GM08714 (cell line): ENCODE data around the gene RNF217.
"Not testable (repeated sequence)": the region's sequence is repeated elsewhere in the genome, so short reads cannot be mapped to it uniquely, and the experiment has no call there.

Source experiments
- H3K4me3 ChIP-seq: fragments of 200-500 bp; sonication (Bioruptor generic); 2 replicates; pipeline ENCODE4 v1.5.1; 2014; ENCODE audit warnings: mild to moderate bottlenecking, low read length, inconsistent platforms
- ZNF274 ChIP-seq: IDR thresholded peaks from 2 replicates; pipeline ENCODE4 v1.6.1; 2012; ENCODE audit warnings: mild to moderate bottlenecking, low read depth, low read length

The RNF217 gene

DNA sequence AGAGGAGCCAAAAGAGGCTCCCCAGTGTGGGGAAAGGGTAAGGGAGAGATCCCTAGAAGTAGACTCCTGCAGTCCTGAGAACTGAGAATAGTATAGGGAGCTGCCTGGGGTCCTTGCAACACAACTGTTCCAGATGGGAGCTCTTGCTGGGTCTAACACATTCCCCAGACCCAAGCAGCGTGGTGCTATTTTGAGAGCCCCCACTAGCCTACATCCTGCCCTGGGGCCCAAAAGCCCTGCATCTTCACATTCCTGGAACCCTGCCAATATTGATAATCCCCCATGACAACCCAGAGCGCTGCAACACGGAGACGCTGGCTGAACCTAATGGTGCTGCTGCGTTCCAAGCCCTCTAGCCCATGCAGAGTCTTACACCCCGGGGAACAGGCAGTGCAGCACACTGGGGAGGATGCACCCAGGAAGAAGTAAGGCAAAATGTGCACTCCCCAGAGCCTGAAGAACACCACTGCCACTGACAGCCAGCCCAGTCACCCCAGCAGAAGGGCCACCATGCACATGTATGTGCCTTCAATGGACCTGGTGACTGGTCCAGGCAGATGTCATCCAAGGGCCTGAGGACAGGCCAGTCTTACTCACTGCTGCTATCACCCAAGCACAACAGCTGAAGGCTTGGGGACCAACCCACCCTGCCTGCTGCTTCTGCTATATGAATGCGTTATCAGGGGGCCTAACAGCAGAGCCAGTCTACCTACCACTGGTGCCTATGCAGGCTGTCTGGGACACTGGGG is 7.0 kb upstream of the RNF217 start:
- no peak for TF ChIP-seq ZNF274
- no peak overlapping the region for H3K4me3 ChIP-seq

DNA sequence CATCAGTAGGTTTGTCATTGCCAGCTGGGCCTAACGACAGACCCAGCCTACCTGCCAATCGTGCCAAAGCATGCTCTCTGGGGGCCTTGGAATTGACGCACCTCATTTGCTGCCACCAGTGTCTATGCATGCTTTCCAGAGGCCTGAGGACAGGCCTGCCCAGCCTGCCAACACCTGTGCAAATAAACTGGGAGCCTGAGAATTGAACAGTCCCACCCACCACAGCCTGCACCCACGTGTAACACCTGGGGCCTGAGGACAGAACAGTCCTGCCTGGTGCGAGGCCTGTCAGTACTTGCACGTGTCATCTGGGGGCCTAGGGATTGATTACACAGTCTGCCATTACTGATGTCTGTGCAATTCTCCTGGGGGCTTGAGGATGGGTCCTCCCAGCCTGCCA is 6.2 kb upstream of the RNF217 start:
- no peak overlapping the region for H3K4me3 ChIP-seq
- TF ChIP-seq ZNF274: no peak

DNA sequence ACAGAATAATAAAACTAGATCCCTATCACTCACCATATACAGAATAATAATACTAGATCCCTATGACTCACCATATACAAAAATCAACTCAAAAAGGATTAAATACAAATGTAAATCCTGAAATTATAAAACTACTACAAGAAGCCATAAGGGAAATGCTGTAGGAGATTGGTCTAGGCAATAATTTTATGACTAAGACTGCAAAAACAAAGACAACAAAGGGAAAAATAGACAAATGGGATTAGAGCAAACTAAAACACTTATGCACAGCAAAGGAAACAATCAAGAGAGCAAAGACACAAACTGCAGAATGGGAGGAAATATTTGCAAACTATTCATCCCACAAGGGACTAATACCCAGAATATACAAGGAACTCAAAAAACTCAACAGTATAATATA is 4.1 kb upstream of the RNF217 start:
- TF ChIP-seq ZNF274: no peak
- no peak overlapping the region for H3K4me3 ChIP-seq

DNA sequence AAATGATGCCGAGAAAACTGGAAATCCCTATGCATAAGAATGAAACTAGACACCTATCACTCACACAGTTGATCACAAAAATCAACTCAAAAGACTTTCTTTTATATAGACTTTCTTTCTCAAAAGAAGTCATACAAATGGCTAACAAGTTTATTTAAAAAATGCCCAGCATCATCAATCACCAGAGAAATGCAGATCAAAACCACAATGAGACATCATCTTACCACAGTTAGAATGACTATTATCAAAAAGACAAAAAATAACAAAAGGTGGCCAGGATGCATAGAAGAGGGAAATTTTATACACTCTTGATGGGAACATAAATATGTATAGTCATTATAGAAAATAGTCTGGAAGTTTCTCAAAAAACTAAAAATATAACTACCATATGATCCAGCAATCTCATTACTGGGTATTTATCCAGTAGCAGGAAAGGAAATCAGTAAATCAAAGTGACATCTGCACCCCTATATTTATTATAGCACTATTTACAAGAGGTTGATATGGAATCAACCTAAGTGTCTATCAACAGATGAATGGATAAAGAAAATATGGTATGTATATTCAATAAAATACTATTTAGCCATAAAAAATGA is 3.4 kb upstream of the RNF217 start:
- no peak overlapping the region for H3K4me3 ChIP-seq
- no peak for TF ChIP-seq ZNF274

DNA sequence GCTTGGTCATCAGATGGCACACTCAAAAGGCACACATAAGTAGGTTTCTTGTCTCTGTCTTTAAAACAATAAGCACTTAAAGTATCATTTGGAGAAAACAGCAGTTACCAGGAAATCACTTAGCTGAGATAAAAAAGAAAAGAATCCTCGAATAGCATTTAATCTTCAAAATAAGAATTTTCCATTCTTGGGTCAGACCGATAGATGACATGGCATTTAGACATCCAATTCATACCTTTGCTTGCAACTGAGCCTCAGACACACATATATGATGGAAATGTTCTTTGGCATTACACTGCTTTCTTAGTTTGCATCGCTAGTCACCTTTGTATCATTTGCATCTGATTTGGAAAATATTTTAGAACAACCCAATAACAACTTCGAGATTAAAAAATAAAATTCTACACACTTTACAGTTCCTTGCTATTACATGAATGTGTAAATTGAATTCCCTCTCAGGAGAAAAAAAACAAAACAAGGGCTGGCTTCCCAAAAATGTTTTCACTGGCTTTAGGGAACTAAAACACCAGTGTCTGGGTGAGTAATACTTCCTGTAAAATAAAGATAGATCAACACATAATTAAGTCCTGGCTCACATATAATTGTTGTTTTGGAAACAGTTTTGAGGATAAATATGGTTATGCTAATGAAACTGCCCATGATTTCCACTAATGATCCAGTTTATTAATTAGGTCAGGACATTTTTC is 1.3 kb upstream of the RNF217 start:
- TF ChIP-seq ZNF274: no peak
- peak overlapping the region; percentile 64; the same call in 1 of the 2 replicates for H3K4me3 ChIP-seq

DNA sequence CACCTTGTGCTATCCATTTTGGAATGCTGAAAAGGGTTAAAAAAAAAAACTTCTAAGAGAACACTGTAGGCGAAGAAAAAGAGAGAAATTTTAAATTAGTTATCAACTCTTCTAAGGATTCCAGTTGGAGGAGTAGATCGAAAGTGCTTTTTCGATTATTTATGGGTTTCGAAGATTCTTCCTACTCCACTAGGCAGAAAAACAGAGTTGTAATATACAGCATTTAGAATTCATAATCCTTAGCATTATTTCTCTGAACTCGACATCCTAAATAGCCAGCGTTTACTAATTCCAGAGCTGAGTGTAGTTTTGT is 817 bp upstream of the RNF217 start:
- H3K4me3 ChIP-seq: peak overlapping the region; percentile 64
- TF ChIP-seq ZNF274: no peak

DNA sequence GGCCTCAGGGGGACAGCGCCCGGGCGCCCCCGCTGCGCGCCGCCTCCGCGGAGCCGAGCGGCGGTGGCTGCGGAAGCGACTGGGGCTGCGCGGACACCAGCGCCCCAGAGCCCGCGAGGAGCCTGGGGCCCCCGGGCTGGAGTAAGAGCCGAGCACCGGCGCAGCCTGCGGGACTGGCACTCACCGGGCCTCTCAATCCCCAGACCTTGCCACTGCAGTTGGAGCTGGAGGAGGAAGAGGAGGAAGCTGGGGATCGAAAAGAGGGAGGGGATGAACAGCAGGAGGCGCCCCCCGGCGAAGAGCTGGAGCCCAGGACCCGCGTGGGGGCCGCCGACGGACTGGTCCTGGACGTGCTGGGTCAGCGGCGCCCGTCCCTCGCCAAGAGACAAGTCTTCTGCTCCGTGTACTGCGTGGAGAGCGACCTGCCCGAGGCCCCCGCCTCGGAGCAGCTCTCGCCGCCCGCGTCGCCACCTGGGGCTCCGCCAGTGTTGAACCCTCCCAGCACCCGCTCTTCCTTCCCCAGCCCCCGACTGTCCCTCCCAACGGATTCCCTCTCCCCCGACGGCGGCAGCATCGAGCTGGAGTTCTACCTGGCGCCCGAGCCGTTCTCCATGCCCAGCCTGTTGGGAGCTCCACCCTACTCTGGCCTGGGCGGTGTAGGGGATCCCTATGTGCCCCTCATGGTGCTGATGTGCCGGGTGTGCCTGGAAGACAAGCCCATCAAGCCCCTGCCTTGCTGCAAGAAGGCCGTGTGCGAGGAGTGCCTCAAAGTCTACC is 590 bp downstream of the RNF217 start:
- H3K4me3 ChIP-seq: peak overlapping the region; percentile 64

DNA sequence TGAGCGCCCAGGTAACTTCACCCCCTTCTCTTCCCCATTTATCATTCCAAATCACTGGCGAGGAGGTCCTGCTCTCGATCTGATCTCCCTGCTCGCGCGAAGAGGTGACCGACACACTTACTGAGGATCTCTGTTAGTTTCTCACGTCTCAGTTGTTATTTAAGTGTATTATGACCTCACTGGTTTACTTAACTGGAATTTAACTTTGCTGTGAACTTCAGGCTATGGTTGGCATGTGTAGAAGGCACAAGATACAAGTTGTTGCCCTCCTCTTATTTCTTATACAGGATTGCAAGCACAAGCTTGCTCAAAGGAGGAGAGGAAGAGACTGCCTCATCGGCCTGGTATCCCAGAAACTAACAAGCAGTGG is 1.2 kb downstream of the RNF217 start:
- H3K4me3 ChIP-seq: peak overlapping the region; percentile 64

More for the DNA sequence above, 590 bp downstream of the RNF217 start:
- no peak for TF ChIP-seq ZNF274

DNA sequence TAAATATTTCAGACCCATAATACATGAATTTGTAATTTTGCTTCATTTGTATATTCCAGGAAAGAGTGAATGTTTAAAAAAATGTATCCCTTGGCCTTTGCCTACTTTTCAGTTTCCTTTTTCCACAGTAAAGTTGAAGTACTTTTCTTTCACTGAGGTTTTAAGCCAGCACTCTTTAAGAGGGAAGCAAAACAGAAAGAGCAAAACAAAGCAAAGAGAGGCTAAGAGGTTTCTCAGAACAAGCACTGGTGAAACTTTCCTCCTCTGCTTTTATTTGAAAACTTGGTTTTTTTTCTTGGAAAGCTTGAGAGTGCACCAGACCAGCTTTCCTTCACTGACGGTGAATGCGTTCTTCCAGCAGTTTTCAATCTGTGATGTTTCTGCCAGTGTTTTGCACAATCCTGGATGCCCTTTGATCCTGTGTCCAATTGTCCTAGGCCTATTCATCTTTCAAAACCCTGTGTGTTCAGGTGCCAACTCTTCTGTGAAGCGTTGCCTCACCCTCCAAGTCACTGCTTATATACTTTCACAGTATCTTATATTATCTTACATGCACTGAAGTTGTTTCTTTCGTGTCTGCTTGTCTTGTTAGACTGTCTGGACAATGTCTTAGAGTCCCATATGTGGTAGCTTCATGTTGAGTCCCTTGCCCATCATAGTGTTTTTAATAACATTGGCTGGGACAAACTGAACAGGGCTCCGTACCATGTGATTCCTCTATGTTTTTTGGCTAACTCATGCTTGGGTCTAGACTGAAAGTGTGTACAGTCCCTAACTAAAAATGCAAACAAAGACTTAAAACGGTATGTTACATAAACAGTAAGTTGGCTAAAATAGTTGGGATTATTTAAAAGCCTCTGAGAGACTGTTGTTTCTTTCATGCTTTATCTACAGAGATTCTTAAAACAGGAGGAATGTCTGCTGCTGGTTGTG is 1.9 kb downstream of the RNF217 start:
- TF ChIP-seq ZNF274: no peak
- peak overlapping the region; percentile 64 for H3K4me3 ChIP-seq

More for the DNA sequence above, 1.2 kb downstream of the RNF217 start:
- no peak for TF ChIP-seq ZNF274

DNA sequence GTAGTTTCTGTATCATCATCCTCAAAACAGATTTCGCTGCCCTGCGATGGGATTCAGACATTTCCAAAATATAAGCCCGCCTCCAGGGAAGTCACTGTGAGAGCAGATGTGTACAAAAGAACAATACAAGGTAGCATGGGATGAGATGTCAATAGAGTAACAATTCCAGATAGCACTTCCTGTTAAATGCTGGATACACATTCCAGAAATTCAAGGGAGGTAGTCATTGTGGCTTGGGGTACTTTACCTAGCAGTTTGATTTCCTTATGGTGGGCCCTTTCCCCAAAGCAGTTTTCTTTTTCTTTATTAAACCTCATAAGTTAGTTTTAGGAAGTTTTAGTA is 2.5 kb downstream of the RNF217 start:
- TF ChIP-seq ZNF274: no peak
- H3K4me3 ChIP-seq: no peak overlapping the region; the same call in 1 of the 2 replicates

DNA sequence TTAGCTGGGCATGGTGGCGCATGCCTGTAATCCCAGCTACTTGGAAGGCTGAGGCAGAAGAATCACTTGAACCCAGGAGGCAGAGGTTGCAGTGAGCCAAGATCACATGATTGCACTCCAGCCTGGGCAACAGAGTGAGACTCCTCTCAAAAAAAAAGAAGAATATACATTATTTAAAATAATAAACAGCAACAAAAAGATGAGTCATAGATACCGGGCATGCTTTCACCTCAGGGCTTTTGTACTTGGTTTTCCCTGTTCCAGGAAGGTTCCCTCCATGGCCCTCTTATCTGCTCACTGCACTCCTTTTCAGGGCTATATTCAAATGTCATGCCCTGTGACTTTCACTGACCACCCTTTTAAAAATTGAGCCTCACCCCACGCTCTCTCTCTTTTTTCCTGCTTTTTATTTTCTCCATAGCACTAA is 3.2 kb downstream of the RNF217 start:
- H3K4me3 ChIP-seq: not testable (repeated sequence)

DNA sequence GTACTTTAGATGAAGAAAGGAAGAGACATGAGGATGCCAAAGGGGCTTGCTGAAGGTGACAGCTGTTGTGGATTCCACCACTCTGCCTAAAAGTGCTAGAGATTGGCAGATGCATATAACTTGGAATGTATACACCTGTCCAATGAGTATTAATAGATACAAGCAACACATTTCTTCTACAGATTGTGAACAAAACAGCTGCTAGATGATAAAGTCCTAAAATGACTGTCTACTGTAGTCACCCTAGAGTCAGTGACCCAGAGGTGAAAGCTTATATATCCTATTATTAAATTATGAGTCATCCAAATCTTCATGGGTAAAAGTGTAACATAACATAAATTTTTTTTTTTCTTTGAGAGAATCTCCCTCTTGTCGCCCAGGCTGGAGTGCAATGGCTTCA is 5.2 kb downstream of the RNF217 start:
- no peak for TF ChIP-seq ZNF274
- no peak overlapping the region for H3K4me3 ChIP-seq

DNA sequence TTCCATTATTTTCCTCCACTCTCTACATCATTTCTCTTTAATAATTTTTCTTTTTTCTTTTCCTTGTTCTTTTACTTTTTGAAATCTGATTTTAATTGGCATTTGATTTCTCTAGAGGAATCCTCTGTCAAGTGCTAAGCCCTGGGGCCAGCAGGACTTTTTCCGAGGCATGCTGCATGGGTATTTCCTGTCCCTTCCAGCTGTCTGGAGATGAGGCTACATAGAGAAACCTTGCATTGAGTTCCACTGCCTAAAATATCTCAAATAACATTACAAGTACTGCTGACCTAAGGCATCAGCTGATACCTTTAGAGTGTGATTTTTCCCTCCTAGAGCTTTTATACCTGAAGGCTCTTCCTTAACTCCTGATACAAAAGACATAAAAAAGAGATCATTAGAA is 6.2 kb downstream of the RNF217 start:
- no peak overlapping the region for H3K4me3 ChIP-seq
- no peak for TF ChIP-seq ZNF274

DNA sequence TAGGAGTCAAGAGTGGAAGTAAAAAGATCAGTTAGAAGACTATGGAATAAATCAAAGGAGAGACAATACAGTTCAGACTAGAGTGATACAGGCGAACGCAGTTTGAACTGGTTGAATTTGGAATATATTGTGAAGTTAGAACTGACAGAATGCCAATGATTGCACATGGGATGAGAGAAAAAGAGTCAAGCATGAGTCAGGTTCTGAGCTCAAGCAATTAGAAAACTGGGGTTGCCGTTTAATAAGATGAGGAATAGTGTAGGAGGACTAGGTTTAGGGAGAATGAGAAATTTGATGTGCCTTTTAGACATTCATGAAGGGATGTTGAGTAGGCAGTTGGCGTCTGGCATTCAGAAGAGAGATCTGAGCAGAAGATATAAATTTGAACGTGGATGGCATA is 8.0 kb downstream of the RNF217 start:
- no peak overlapping the region for H3K4me3 ChIP-seq
- no peak for TF ChIP-seq ZNF274
